SJCRH30 (cell line): ENCODE data around the gene MAT2B. TPM values are rescaled to one million over a fixed set of nuclear protein-coding genes. Genes with fewer than 3 reads are reported as not detected.
"Not testable (repeated sequence)": the region's sequence is repeated elsewhere in the genome, so short reads cannot be mapped to it uniquely, and the experiment has no call there.

Experiments
- DNase-seq, 2 experiments: peaks; one replicate each; pipeline ENCODE4 v3.0.0-alpha.2; 2015 to 2020
- H3K27ac ChIP-seq: fragments of 250-450 bp; sonication (Bioruptor Pico); 2 replicates; pipeline ENCODE4 v1.5.1; 2020; ENCODE audit warnings: mild to moderate bottlenecking, moderate library complexity
- H3K27me3 ChIP-seq: fragments of 250-450 bp; sonication (Bioruptor Pico); 2 replicates; pipeline ENCODE4 v1.5.1; 2020; ENCODE audit warnings: mild to moderate bottlenecking, moderate library complexity
- H3K36me3 ChIP-seq: fragments of 250-450 bp; sonication (Bioruptor Pico); 2 replicates; pipeline ENCODE4 v1.5.1; 2020; ENCODE audit warnings: mild to moderate bottlenecking, moderate library complexity
- H3K4me1 ChIP-seq: fragments of 250-450 bp; sonication (Bioruptor Pico); 2 replicates; pipeline ENCODE4 v1.5.1; 2020; ENCODE audit warnings: mild to moderate bottlenecking, moderate library complexity
- H3K4me3 ChIP-seq: fragments of 250-450 bp; sonication (Bioruptor Pico); 2 replicates; pipeline ENCODE4 v1.5.1; 2020; ENCODE audit warnings: mild to moderate bottlenecking, moderate library complexity
- H3K9me3 ChIP-seq: fragments of 250-450 bp; sonication (Bioruptor Pico); replicated peaks from 2 replicates; pipeline ENCODE4 v1.5.1; 2020; ENCODE audit warnings: mild to moderate bottlenecking, moderate library complexity
- total RNA-seq: library from RNA; depleted of rRNA; stranded (reverse); fragments of >200 nt; shearing (Covaris generic); gene quantifications from 2 replicates; pipeline ENCODE4 v1.2.3, GENCODE V29; 2014

The MAT2B gene
- total RNA-seq, 1 experiment from 2014 or later = 42.2 TPM

DNA sequence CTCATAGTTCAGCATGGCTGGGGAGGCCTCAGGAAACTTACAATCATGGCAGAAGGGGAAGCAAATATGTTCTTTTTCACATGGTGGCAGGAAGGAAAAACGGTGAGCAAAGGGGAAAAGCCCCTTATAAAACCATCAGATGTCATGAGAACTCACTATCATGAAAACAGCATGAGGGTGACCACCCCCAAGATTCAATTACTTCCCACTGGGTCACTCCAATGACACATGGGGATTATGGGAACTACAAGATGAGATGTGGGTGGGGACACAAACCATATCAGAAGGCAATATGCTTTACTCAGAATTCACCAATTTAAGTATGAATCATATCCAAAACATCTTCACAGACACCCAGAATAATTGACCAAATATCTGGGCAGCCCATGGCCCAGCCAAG lies 19.7 kb downstream of the MAT2B start:
- no peak for DNase-seq
- H3K4me3 ChIP-seq = no peak overlapping the region
- H3K27ac ChIP-seq = no peak overlapping the region
- no peaks in the 10 kb centered on the region for H3K4me1 ChIP-seq
- H3K36me3 ChIP-seq = peaks cover 5% of the 10 kb centered on the region; the same call in 1 of the 2 replicates
- H3K27me3 ChIP-seq = no peaks in the 10 kb centered on the region
- H3K9me3 ChIP-seq = no peaks in the 10 kb centered on the region

DNA sequence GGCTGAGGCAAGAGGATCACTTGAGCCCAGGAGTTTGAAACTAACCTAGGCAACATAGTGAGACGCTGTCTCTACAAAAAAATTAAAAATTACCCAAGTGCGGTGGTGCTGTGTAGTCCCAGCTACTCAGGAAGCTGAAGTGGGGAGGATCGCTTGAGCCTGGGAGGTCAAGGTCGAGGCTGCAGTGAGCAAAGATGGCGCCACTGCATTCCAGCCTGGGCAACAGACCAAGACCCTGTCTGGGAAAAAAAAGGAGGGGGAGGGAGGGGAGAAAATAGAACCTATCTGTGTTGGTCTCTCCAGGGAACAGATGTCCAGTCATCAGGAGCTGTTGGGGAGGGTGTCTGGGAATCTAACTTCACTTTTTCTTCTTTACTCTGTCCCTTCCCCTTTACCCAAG lies 24.3 kb downstream of the MAT2B start:
- H3K4me1 ChIP-seq = no peaks in the 10 kb centered on the region
- DNase-seq = no peak
- H3K9me3 ChIP-seq = no peaks in the 10 kb centered on the region
- H3K4me3 ChIP-seq = no peak overlapping the region
- no peak overlapping the region for H3K27ac ChIP-seq
- H3K27me3 ChIP-seq = no peaks in the 10 kb centered on the region
- H3K36me3 ChIP-seq = no peaks in the 10 kb centered on the region

DNA sequence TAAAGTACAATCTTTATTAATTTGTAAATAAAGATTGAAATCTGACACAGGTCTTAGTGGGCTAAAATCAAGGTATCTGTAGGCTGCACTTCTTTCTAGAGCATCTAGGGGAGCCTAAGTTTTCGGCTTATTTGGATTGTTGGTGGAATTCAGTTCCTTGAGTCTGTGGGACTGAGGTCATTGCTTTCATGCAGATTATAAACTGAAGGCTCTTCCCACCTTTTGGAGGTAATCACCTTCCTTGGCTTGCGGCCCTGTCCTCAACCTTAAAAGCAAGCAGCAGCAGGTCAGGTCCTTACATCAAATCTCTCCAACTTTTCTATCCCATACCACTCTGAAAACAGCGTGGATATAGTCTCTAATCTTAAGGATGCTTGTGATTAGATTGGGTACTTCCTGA lies 25.9 kb downstream of the MAT2B start:
- DNase-seq = no peak
- no peaks in the 10 kb centered on the region for H3K27me3 ChIP-seq
- no peaks in the 10 kb centered on the region for H3K4me1 ChIP-seq
- no peaks in the 10 kb centered on the region for H3K36me3 ChIP-seq
- no peaks in the 10 kb centered on the region for H3K9me3 ChIP-seq
- H3K4me3 ChIP-seq = no peak overlapping the region
- H3K27ac ChIP-seq = no peak overlapping the region

DNA sequence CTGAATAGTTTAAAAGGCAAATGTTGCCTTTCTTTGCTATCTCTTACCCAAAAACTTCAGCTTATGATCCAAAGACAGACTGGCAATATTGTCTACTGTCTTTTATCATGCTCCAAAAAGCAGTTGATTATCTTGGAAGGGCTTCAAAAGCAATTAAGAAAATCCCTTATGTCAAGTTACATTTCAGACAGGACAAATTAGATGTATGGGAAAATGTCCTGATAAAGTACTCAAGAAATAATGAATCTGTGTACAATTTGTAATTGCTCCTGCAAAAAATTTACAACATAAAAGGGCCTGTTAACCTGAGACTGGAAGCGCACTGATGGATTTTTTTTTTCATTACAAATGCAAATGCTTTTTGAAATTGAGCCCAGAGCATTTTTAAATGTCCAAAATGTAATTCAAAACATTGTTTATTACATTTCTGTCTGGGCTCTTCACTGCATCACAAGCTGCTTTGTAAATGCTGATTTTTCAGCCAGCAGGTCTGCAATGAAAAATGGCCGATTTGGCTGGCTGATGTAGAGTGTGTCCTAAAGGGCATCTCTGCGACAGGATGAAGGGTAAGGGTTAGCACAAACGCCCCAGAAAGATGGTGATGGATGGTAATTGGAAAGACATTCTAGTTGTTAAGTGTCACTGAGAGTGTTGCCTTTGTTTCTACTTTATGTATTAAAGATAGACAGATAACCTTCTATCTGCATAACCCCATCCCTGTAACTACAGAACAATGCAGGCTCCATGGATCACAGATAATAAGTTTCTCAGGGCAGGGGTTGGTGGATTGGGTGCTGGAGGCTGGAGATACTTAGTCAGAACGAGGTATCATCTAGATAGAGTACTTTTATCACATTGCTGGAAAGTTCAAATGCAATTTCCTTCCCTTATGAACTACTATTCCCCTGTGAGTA lies 27.0 kb downstream of the MAT2B start:
- H3K4me3 ChIP-seq = no peak overlapping the region
- no peaks in the 10 kb centered on the region for H3K9me3 ChIP-seq
- DNase-seq = no peak
- H3K4me1 ChIP-seq = no peaks in the 10 kb centered on the region
- no peaks in the 10 kb centered on the region for H3K36me3 ChIP-seq
- no peaks in the 10 kb centered on the region for H3K27me3 ChIP-seq
- H3K27ac ChIP-seq = no peak overlapping the region

DNA sequence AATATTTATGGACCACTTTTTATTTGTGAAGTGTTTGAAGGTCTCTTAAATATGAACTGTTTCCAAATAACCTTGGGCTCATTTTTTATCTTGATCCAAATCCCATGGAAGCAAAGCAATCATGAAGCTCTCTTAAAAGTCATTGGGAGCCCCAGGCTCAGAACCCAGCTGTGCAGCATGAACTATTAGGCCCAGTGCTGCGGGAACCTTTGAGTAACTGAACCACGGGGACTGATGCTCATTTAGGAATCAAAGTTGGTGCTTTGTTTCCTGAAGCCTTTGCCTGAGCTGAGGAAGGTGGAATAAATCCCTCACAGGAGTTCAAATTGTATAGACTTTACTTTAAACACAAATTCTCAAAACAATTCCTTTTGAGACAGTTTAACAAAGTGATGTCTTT lies 27.8 kb downstream of the MAT2B start:
- Histone ChIP-seq H3K27ac (no peak overlapping the region), H3K36me3 (no peaks in the 10 kb centered on the region), H3K4me1 (no peaks in the 10 kb centered on the region), H3K27me3 (no peaks in the 10 kb centered on the region), H3K9me3 (no peaks in the 10 kb centered on the region), H3K4me3 (no peak overlapping the region)
- no peak for DNase-seq

DNA sequence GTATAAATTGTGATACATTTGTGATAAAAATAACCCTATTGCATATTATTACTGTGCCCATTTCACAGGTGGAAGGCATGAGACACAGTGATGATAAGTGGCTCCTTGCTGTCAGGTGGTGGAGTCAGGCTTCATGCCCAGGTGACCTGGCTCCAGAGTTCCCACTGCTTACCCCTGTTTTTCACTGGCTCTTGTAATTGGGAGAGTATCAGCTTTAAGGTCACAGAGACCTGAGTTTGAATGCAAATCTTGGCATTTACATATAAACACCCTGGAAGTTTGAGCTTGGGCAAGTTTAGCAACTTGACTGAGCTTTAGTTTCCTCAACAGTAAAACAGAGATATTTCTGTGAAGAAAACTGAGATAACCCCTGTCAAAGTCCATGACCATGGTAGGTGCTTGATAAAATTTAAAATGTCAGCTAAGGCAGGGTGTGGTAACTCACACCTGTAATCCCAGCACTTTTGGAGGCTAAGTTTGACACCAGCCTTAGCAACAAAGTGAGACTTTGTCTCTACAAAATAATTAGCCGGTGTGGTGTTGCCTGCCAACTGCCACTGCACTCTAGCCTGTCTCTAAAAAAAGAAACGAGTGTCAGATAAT lies 29.2 kb downstream of the MAT2B start:
- H3K27me3 ChIP-seq = no peaks in the 10 kb centered on the region
- H3K36me3 ChIP-seq = no peaks in the 10 kb centered on the region
- H3K9me3 ChIP-seq = no peaks in the 10 kb centered on the region
- no peak overlapping the region for H3K4me3 ChIP-seq
- no peaks in the 10 kb centered on the region for H3K4me1 ChIP-seq
- H3K27ac ChIP-seq = no peak overlapping the region
- DNase-seq = no peak

DNA sequence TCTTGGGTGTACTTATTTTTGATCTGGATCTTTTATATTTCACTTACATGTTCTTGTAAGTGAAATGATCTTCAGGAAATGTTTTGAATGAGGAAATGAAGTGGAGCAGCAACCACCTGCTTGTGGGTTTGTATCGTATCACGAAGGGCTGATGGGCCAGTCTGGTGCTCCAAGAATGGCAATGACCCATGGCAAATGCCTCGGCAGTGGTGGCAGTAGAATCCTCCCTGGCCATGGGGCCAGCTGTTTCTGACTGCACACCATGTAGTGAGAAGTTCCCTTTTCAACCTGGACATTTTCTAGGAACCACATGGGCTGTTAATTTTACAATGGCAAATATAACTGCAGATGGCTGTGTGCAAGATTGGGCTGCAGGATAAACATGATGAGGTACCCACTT lies 29.9 kb downstream of the MAT2B start:
- H3K9me3 ChIP-seq = no peaks in the 10 kb centered on the region
- no peak overlapping the region for H3K27ac ChIP-seq
- no peak for DNase-seq
- H3K4me3 ChIP-seq = no peak overlapping the region
- H3K36me3 ChIP-seq = no peaks in the 10 kb centered on the region
- no peaks in the 10 kb centered on the region for H3K27me3 ChIP-seq
- H3K4me1 ChIP-seq = no peaks in the 10 kb centered on the region

DNA sequence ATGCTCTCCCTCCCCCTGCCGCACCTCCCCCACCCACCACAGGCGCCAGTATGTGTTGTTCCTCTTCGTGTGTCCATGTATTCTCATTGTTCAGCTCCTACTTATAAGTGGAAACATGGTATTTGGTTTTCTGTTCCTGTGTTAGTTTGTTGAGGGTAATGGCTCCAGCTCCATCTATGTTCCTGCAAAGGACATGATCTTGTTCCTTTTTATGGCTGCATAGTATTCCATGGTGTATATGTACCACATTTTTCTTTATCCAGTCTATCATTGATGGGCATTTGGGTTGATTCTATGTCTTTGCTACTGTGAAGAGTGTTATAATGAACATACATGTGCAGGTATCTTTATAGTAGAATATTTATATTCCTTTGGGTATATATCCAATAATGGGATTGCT lies 31.0 kb downstream of the MAT2B start:
- H3K4me1 ChIP-seq, H3K27ac ChIP-seq, H3K36me3 ChIP-seq, DNase-seq, H3K9me3 ChIP-seq, H3K27me3 ChIP-seq, H3K4me3 ChIP-seq: not testable (repeated sequence)

DNA sequence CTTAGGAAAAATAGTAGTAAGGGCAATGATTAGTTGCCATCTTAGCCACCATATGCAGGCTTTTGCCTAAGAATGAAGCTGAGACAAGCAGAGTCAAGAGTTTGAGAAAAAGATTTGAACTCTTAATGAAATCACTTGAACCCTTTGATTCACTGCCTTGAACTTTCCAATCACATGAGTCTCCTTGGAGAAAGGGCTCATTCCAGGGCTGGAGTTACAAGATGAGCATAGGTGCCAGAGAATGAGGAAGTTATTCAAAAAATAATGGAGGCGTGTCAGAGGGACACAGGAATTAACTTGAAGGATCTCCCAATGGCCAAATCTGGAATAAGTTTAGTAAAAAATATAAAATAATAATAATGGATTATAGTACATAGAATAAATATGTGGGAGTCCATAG lies 35.3 kb downstream of the MAT2B start:
- Histone ChIP-seq H3K27me3 (peaks cover 2% of the 10 kb centered on the region; the same call in 1 of the 2 replicates), H3K9me3 (no peaks in the 10 kb centered on the region), H3K27ac (no peak overlapping the region), H3K4me1 (no peaks in the 10 kb centered on the region), H3K36me3 (no peaks in the 10 kb centered on the region), H3K4me3 (no peak overlapping the region)
- no peak for DNase-seq

DNA sequence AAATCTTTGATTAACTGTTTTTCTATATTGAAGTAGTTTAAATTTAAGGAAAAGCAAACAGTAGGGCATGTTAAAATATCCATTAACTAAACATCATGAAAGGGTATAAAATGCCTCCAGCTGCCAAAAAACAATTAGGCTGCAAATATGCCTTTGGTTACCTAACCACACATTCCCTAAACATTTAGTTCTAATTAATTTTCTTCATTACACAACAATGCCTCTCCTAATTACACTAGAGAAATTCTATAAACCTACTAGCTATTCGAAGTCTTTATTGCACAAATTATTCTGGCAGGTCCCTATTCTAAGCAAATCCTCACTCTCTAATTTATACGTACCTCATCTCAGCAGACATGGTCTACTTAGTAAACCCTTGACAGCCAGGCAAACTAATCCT lies 37.4 kb downstream of the MAT2B start:
- no peak overlapping the region for H3K4me3 ChIP-seq
- H3K27ac ChIP-seq = no peak overlapping the region
- no peaks in the 10 kb centered on the region for H3K9me3 ChIP-seq
- peaks cover 2% of the 10 kb centered on the region; the same call in 1 of the 2 replicates for H3K27me3 ChIP-seq
- no peaks in the 10 kb centered on the region for H3K36me3 ChIP-seq
- no peak for DNase-seq
- no peaks in the 10 kb centered on the region for H3K4me1 ChIP-seq

DNA sequence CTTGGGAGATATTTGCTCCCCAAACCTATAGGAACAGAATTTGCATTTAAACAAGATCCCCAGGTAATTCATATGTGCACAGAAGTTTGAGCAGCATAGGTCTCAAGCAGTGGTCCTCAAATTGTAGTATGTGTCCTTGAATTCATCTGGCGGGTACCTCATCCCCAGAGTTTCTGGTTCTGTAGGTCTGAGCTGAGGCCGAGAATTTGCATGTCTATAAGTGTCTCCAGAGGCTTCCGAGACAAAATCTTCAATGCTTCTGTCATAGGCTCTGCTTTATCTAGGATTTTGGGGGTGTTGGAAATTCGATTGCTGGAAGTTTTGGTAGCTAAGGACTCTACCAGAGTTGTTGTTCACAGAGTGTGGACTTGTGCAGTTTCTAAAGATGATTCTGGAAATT lies 38.6 kb downstream of the MAT2B start:
- Histone ChIP-seq H3K27ac (no peak overlapping the region), H3K27me3 (peaks cover 2% of the 10 kb centered on the region; the same call in 1 of the 2 replicates), H3K4me1 (no peaks in the 10 kb centered on the region), H3K36me3 (no peaks in the 10 kb centered on the region), H3K9me3 (no peaks in the 10 kb centered on the region), H3K4me3 (no peak overlapping the region)
- DNase-seq = no peak

DNA sequence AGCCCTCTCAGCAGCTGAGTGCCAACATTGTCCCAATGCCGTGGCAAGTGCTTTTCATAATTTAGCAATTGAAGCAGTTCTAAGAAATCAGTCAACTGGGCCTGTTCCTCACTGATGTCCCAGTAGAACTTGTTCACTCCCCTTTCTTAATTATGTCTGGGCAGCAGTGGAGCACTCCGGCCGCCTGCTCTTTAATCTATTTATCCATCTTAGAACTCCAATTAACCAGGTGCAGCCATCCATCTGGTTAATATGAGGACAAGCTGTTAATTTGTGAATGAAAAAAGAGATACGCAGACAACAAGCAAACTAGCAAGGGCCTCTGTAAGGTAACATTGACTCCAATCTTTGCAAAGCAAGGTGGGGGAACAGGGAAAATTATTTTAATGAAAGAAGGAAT lies 39.4 kb downstream of the MAT2B start:
- Histone ChIP-seq H3K4me1 (no peaks in the 10 kb centered on the region), H3K9me3 (no peaks in the 10 kb centered on the region), H3K27me3 (peaks cover 2% of the 10 kb centered on the region; the same call in 1 of the 2 replicates), H3K4me3 (no peak overlapping the region), H3K36me3 (no peaks in the 10 kb centered on the region), H3K27ac (no peak overlapping the region)
- no peak for DNase-seq

DNA sequence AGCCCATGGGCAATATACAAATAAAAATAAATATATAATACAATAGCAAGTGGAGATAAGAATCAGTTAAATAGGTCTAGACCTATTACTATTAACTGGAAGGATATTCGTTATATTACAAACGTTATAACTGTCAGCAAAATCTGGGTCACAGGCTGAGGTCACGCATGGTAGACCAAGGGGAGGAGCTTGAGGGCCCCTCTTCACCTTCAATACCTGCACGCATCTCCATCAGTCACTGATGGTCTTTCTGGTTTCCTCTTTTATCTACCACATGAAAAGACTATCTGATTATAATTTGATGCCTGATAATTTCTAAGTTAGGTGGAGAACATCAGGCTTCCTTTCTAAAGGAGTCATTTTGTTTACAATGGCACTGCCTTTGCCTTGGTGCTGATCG lies 43.2 kb downstream of the MAT2B start:
- DNase-seq = no peak
- Histone ChIP-seq H3K27me3 (no peaks in the 10 kb centered on the region; the same call in 1 of the 2 replicates), H3K9me3 (no peaks in the 10 kb centered on the region), H3K27ac (no peak overlapping the region), H3K4me1 (no peaks in the 10 kb centered on the region), H3K4me3 (no peak overlapping the region), H3K36me3 (no peaks in the 10 kb centered on the region)

DNA sequence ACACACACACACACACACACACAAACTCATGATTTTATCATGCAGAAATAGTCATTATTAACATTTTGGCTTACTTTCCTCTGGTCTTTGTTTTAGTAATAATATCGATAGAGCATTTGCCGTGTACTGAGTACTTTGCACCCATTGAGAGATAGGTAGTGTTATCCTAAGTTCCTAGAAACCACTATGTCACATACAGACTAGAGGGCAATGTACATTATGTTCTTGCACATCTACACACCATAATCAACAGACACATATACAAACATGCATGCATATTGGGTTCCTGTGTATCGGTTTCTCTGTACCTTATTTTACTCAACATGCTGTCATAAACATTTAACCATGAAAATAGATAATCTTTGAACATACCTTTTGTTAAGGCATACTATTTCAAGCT lies 45.7 kb downstream of the MAT2B start:
- Histone ChIP-seq H3K36me3 (no peaks in the 10 kb centered on the region), H3K27ac (no peak overlapping the region), H3K4me1 (no peaks in the 10 kb centered on the region), H3K9me3 (no peaks in the 10 kb centered on the region), H3K27me3 (no peaks in the 10 kb centered on the region), H3K4me3 (no peak overlapping the region)
- DNase-seq = no peak

DNA sequence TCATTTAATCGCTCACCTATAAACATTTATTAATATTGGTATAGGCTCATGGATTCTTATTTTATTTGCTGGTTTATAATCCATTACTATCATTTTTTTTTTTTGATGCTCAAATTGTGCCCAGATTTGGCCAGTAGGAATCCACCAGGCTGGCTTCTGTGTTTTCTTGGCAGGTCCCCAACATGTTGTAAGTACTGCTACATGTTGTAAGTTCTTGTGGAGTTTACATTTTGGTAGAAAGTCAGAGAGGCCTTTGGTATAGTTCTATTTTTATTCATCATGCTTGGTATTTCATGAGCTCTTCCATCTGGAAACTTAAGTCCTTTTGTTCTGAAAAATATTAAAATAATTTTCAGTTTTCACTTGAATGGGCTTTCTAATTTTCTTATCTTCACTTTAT lies 47.1 kb downstream of the MAT2B start:
- Histone ChIP-seq H3K4me1 (no peaks in the 10 kb centered on the region), H3K27me3 (0 out of 2 replicates have a peak, but pooled peaks cover under 1% of the 10 kb centered on the region), H3K27ac (no peak overlapping the region), H3K9me3 (no peaks in the 10 kb centered on the region), H3K36me3 (no peaks in the 10 kb centered on the region), H3K4me3 (no peak overlapping the region)
- no peak for DNase-seq
